ENCODE data around the gene RCOR1. TPM values are rescaled to one million over a fixed set of nuclear protein-coding genes. Genes with fewer than 3 reads are reported as not detected.

RCOR1 gene
- total RNA-seq, 4 donors from 2014 or later = 3.3 to 40.0 (median 19.7) TPM

DNA sequence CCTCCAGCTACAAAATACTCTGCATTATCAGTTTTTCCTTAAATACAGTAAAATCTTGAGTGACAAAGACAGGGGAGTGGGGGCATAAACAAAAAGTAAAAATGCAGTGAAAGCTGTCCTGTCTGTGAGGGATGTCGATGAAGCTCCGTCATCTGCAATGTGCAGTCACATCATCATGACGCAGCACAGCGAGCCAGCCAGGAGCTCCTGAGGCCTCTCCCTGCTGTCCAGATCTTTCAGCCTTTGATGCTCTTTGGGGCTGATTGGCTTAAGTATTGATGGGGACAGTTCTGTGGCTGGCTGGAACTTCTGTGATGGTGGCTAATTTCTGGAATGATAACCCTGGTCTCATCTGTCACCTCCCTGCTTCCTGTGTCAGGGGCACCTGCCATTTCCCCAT, 130.2 kb downstream of the RCOR1 start:
- no peak for DNase-seq
- no peaks in the 10 kb centered on the region for H3K36me3 ChIP-seq
- intact Hi-C loops (cut with DNase I; ENCODE audit: low total_unique reads) = no loop called here

DNA sequence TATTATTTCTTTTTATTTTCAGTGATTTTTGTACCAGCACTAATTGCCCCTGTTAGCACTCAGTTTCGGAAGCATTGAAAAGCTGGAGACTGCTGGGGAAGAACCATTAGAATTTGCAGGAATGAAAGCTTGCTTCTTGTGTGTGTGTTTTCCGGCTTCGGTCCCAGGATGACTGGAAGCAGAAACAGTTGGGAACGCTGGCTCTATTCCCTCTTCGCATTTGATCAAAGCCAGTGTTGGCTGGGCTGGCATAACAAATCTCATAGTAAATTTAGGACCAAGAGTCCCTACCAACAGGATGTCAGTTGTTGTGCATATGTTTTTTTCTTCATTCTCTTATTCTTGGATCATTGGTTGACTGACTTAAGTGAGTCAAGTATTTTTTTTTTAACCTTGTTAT, 131.2 kb downstream of the RCOR1 start:
- H3K4me1 ChIP-seq = no peaks in the 10 kb centered on the region
- no peaks in the 10 kb centered on the region for H3K9me3 ChIP-seq
- H3K27me3 ChIP-seq = no peaks in the 10 kb centered on the region
- H3K27ac ChIP-seq = no peak overlapping the region
- no peak overlapping the region for H3K4me3 ChIP-seq
- no peaks in the 10 kb centered on the region for H3K36me3 ChIP-seq
- TF ChIP-seq, protein P1, sequence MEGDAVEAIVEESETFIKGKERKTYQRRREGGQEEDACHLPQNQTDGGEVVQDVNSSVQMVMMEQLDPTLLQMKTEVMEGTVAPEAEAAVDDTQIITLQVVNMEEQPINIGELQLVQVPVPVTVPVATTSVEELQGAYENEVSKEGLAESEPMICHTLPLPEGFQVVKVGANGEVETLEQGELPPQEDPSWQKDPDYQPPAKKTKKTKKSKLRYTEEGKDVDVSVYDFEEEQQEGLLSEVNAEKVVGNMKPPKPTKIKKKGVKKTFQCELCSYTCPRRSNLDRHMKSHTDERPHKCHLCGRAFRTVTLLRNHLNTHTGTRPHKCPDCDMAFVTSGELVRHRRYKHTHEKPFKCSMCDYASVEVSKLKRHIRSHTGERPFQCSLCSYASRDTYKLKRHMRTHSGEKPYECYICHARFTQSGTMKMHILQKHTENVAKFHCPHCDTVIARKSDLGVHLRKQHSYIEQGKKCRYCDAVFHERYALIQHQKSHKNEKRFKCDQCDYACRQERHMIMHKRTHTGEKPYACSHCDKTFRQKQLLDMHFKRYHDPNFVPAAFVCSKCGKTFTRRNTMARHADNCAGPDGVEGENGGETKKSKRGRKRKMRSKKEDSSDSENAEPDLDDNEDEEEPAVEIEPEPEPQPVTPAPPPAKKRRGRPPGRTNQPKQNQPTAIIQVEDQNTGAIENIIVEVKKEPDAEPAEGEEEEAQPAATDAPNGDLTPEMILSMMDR (IDR thresholded peaks at IDR 0.05) = no peak
- TF ChIP-seq POLR2A (IDR thresholded peaks at IDR 0.05) = no peak
- no peak for DNase-seq
- intact Hi-C loops (cut with DNase I; ENCODE audit: low total_unique reads) = no loop called here

More for the DNA sequence above, 130.2 kb downstream of the RCOR1 start:
- no peaks in the 10 kb centered on the region for H3K27me3 ChIP-seq
- no peak overlapping the region for H3K4me3 ChIP-seq
- TF ChIP-seq POLR2A (IDR thresholded peaks at IDR 0.05) = no peak
- TF ChIP-seq, protein P1 (IDR thresholded peaks at IDR 0.05) = no peak
- H3K27ac ChIP-seq = no peak overlapping the region
- H3K9me3 ChIP-seq = no peaks in the 10 kb centered on the region
- H3K4me1 ChIP-seq = no peaks in the 10 kb centered on the region

DNA sequence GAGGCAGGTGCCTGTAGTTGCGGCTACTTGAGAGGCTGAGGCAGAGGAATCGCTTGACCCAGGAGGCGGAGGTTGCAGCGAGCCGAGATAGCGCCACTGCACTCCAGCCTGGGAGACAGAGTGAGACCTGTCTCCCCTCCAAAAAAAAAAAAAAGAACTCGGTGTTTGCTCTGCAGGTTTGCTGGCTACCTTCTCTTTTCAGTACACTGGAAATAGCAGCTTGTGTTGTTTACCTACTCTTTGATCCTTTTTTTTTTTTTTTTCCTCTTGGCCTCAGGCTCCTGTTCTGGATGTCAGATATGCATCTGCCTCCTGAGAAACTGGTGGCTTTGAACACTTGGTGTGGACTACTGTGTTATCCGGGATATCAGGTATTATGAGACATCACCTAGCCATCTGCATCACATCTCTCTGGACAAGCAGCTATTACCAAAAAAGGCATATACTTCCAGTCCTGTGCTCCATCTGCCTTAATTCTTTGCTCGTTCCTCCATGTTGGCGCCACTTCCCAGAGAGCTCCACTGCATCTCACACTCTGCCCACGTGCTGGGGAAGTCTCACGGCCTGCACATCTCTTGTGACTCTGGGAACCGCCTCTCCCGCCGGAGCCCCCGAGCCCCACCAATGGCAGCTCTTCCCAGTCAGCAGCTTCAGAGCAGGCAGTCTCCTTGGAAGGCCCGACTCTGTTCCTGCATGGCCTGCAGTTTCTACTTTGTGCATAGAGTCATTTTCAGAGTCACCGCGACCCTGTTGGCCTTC, 133.9 kb downstream of the RCOR1 start:
- no peaks in the 10 kb centered on the region for H3K4me1 ChIP-seq
- no peaks in the 10 kb centered on the region for H3K9me3 ChIP-seq
- H3K36me3 ChIP-seq = no peaks in the 10 kb centered on the region
- TF ChIP-seq, protein P1 (IDR thresholded peaks at IDR 0.05) = no peak
- TF ChIP-seq POLR2A (IDR thresholded peaks at IDR 0.05) = no peak
- intact Hi-C loops (cut with DNase I; ENCODE audit: low total_unique reads) = no loop called here
- DNase-seq = no peak
- H3K4me3 ChIP-seq = no peak overlapping the region
- no peaks in the 10 kb centered on the region for H3K27me3 ChIP-seq
- no peak overlapping the region for H3K27ac ChIP-seq

DNA sequence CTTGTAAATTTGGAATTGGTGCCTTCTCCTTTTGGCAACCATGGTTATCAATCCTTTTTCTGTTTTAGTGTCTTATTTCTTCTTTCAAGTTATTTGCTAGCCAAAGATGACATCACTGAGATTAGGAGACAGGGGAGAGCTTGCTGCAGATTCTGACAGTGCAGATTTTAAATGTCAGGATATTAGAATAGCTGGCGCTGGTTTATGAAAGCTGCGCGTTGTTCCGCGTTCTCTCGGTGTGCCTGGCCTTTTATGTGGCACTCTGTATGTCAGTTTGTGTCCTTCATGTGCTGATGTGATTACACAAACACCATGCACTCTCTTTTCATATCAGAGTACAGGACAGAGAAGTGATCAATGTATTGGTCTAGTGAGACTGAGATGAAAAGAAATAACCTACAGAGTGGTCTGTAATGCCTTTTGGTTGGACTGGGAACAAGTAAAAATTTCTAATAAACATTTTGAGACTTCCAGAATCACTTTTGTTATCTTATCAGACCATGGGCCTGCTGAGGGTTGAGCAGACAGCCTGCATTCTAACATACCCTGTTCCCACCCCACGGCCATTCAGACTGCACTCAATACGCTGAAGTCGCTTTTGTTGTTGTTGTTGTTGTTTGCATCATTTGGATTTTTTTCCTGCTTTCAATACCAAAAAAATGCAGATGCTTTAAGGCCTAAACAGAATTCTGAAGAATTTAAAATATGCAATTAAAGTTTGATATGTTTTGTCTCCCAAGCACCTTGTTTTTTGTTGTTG, 135.1 kb downstream of the RCOR1 start:
- no peak for TF ChIP-seq POLR2A (IDR thresholded peaks at IDR 0.05)
- TF ChIP-seq, protein P1 (IDR thresholded peaks at IDR 0.05) = no peak
- H3K9me3 ChIP-seq = no peaks in the 10 kb centered on the region
- DNase-seq = no peak

DNA sequence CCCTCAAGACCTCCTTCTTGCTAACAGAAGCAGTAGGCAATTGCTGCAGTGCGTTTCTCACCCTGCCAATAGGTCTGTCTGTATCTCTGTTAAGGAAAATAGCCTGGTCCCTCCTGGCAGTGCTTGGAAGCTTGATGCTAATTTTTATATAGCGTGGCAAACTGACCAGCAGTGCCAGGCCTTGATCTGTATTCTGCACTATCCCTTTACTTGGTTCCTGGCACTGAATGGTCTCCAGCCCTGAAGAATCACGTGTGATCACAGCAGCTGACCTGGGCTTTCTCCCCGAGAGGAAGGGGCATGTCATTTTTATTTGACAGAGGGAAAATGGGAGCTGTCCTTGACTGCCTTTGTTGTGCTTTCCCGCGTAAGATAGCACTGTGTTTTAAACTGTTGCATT, 136.1 kb downstream of the RCOR1 start:
- no peak for TF ChIP-seq POLR2A (IDR thresholded peaks at IDR 0.05)
- TF ChIP-seq, protein P1 (IDR thresholded peaks at IDR 0.05) = no peak
- H3K27ac ChIP-seq = no peak overlapping the region
- no peaks in the 10 kb centered on the region for H3K9me3 ChIP-seq
- H3K27me3 ChIP-seq = no peaks in the 10 kb centered on the region
- no peaks in the 10 kb centered on the region for H3K36me3 ChIP-seq
- H3K4me1 ChIP-seq = no peaks in the 10 kb centered on the region
- no peak for DNase-seq
- H3K4me3 ChIP-seq = no peak overlapping the region
- intact Hi-C loops (cut with DNase I; ENCODE audit: low total_unique reads) = no loop called here

More for the DNA sequence above, 135.1 kb downstream of the RCOR1 start:
- intact Hi-C loops (cut with DNase I; ENCODE audit: low total_unique reads) = no loop called here
- Histone ChIP-seq H3K27ac (no peak overlapping the region), H3K4me3 (no peak overlapping the region), H3K4me1 (no peaks in the 10 kb centered on the region), H3K36me3 (no peaks in the 10 kb centered on the region), H3K27me3 (no peaks in the 10 kb centered on the region)
